PC-3 (cell line): Measurements from ENCODE around the gene MYO5C. TPM values are rescaled to one million over a fixed set of nuclear protein-coding genes. Genes with fewer than 3 reads are reported as not detected.

Experiments used
- ATAC-seq: fragments of 200-7000 bp; cut with Tn5 transposase; 2 replicates; pipeline ENCODE4 v1.9.1; 2020; ENCODE audit warnings: mild to moderate bottlenecking, moderate library complexity
- BruUV-seq: library from RNA; stranded (reverse); fragments of 400-500 nt; replicated peaks from 2 replicates; lab custom pipeline; 2021; lab: Mats Ljungman, UMichigan
- CTCF ChIA-PET: fragments of 300-600 bp; sonication (Branson Sonifier 250); formaldehyde crosslinking; loops from one replicate; lab custom pipeline; 2022; ENCODE audit warnings: antibody characterized with exemption; lab: Charles Lee
- POLR2A ChIA-PET: fragments of 300-600 bp; sonication (Branson Sonifier 250); formaldehyde crosslinking; loops from one replicate; lab custom pipeline; 2022; ENCODE audit warnings: antibody characterized with exemption; ENCODE audit not compliant: unreplicated experiment; lab: Charles Lee
- DNase-seq: peaks from one replicate; pipeline ENCODE4 v3.0.0-alpha.2; 2015
- H2AFZ ChIP-seq: fragments of 300-600 bp; sonication (generic); 2 replicates; pipeline ENCODE4 v1.6.0; 2016; ENCODE audit warnings: antibody characterized with exemption, low read length
- H3F3A ChIP-seq: fragments of 300-600 bp; sonication (generic); one replicate; pipeline ENCODE4 v1.6.0; 2017; ENCODE audit warnings: antibody characterized with exemption, low read length, control low read depth, mild to moderate bottlenecking; ENCODE audit not compliant: unreplicated experiment
- H3K27ac ChIP-seq: fragments of 300-600 bp; sonication (generic); 2 replicates; pipeline ENCODE4 v1.5.1; 2016; ENCODE audit warnings: mild to moderate bottlenecking, low read length
- H3K27me3 ChIP-seq: fragments of 300-600 bp; sonication (generic); 2 replicates; pipeline ENCODE4 v1.6.1; 2016; ENCODE audit warnings: low read length, mixed read lengths
- H3K36me3 ChIP-seq: fragments of 300-600 bp; sonication (generic); 2 replicates; pipeline ENCODE4 v1.6.1; 2016; ENCODE audit warnings: low read depth, mixed run types, low read length, mixed read lengths
- H3K4me1 ChIP-seq: fragments of 300-600 bp; sonication (generic); 2 replicates; pipeline ENCODE4 v1.5.1; 2016; ENCODE audit warnings: low read length; ENCODE audit not compliant: insufficient read depth
- H3K4me2 ChIP-seq: fragments of 300-600 bp; sonication (generic); 2 replicates; pipeline ENCODE4 v1.6.0; 2016; ENCODE audit warnings: low read length
- H3K4me3 ChIP-seq: fragments of 300-600 bp; sonication (generic); 2 replicates; pipeline ENCODE4 v1.5.1; 2016; ENCODE audit warnings: mild to moderate bottlenecking, low read length, mixed read lengths
- H3K79me2 ChIP-seq: fragments of 300-600 bp; sonication (generic); 2 replicates; pipeline ENCODE4 v1.6.1; 2017; ENCODE audit warnings: low read length, mixed read lengths
- H3K9ac ChIP-seq: fragments of 300-600 bp; sonication (generic); 2 replicates; pipeline ENCODE4 v1.6.0; 2016; ENCODE audit warnings: mild to moderate bottlenecking, low read length
- H3K9me2 ChIP-seq: fragments of 300-600 bp; sonication (generic); replicated peaks from 2 replicates; pipeline ENCODE4 v1.6.1; 2016; ENCODE audit warnings: mixed run types, low read length, mixed read lengths
- H3K9me3 ChIP-seq: fragments of 300-600 bp; sonication (generic); 2 replicates; pipeline ENCODE4 v1.6.1; 2016; ENCODE audit warnings: low read length, mixed read lengths
- H4K20me1 ChIP-seq: fragments of 300-600 bp; sonication (generic); 2 replicates; pipeline ENCODE4 v1.6.1; 2016; ENCODE audit warnings: low read length, mixed read lengths
- EZH2 ChIP-seq: fragments of 300-600 bp; sonication (generic); IDR thresholded peaks from one replicate; pipeline ENCODE4 v1.6.1; 2017; ENCODE audit warnings: antibody characterized with exemption, mild to moderate bottlenecking, low read length; ENCODE audit not compliant: unreplicated experiment
- EZH2phosphoT487 ChIP-seq: fragments of 300-600 bp; sonication (generic); IDR thresholded peaks from 2 replicates; pipeline ENCODE4 v1.6.1; 2018; ENCODE audit warnings: mild to moderate bottlenecking, antibody characterized with exemption, low read length, borderline replicate concordance
- intact Hi-C: fragments of 100-400 bp; cut with micrococcal nuclease; formaldehyde crosslinking; loops from 2 replicates; pipeline ENCODE4 v1.9.0; 2023
- total RNA-seq: library from RNA; depleted of rRNA; stranded (reverse); fragments of >200 nt; gene quantifications from 2 replicates; pipeline ENCODE4 v1.2.3, GENCODE V29; 2014
- TF ChIP-seq, protein P1 (sequence below): fragments of 300-600 bp; sonication (generic); conservative IDR thresholded peaks from 2 replicates; pipeline ENCODE4 v1.5.1; 2017; ENCODE audit warnings: antibody characterized with exemption, low read depth, mild to moderate bottlenecking, low read length

The MYO5C gene
- total RNA-seq, 1 experiment from 2014 or later = 17.7 TPM

DNA sequence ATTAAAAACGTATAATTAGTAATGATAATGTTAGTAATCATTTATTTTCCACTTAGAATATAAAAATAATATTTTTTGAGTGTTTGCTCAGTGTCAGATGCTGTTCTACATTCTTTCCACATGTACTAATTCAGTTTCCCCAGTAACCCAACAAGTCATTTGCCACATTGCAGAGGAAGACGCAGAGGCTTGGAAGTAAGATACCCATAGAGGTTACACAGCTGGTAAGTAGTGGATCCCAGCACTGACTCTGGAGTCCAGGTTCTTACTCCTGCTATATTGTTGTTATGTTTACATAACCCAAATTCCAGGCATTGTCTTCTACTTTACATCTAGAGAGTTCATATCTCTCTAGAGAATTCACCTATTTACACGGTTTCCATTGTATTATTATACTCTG is 48.2 kb upstream of the MYO5C start:
- POLR2A ChIA-PET = no interaction called here
- Histone ChIP-seq H2AFZ (no peak overlapping the region), H4K20me1 (no peaks in the 10 kb centered on the region), H3K9ac (no peak overlapping the region), H3K9me3 (no peaks in the 10 kb centered on the region), H3K79me2 (no peaks in the 10 kb centered on the region), H3K4me1 (peaks cover 3% of the 10 kb centered on the region), H3K4me2 (no peak overlapping the region), H3F3A (no peaks in the 10 kb centered on the region), H3K9me2 (no peaks in the 10 kb centered on the region), H3K27ac (no peak overlapping the region), H3K4me3 (no peak overlapping the region), H3K36me3 (0 out of 2 replicates have a peak, but pooled peaks cover 3% of the 10 kb centered on the region), H3K27me3 (no peaks in the 10 kb centered on the region)
- no TSS peak for BruUV-seq
- no peak for ATAC-seq
- CTCF ChIA-PET = no interaction called here
- TF ChIP-seq, protein P1, sequence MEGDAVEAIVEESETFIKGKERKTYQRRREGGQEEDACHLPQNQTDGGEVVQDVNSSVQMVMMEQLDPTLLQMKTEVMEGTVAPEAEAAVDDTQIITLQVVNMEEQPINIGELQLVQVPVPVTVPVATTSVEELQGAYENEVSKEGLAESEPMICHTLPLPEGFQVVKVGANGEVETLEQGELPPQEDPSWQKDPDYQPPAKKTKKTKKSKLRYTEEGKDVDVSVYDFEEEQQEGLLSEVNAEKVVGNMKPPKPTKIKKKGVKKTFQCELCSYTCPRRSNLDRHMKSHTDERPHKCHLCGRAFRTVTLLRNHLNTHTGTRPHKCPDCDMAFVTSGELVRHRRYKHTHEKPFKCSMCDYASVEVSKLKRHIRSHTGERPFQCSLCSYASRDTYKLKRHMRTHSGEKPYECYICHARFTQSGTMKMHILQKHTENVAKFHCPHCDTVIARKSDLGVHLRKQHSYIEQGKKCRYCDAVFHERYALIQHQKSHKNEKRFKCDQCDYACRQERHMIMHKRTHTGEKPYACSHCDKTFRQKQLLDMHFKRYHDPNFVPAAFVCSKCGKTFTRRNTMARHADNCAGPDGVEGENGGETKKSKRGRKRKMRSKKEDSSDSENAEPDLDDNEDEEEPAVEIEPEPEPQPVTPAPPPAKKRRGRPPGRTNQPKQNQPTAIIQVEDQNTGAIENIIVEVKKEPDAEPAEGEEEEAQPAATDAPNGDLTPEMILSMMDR = no peak
- no peak for TF ChIP-seq EZH2phosphoT487
- no peak for TF ChIP-seq EZH2
- no peak for DNase-seq
- intact Hi-C loops = no loop called here

DNA sequence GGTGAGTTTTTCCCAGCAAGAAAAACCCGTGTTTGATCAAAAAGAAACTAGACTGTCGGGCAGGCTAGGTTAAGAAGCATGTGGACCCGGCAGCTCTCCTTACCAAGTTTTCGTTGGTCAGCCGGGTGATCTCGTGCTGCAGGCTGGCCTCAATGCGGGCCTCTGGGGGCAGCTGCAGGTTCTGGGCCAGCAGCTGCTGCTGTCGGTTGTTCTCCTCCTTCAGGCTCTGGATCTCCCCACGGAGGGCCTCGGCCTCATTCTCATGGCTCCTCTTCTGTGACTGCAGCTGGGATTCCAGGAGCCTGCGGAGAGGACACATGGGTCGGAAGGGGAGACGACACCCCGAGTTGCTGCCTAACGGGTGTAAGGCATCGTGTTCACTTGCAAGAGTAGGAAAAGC is 44.5 kb upstream of the MYO5C start:
- no TSS peak for BruUV-seq
- Histone ChIP-seq H4K20me1 (no peaks in the 10 kb centered on the region), H3K9ac (no peak overlapping the region), H3K4me3 (no peak overlapping the region), H3K79me2 (no peaks in the 10 kb centered on the region), H3K4me2 (no peak overlapping the region), H2AFZ (no peak overlapping the region), H3K9me2 (no peaks in the 10 kb centered on the region), H3K36me3 (no peaks in the 10 kb centered on the region), H3K27me3 (no peaks in the 10 kb centered on the region), H3F3A (no peaks in the 10 kb centered on the region), H3K9me3 (no peaks in the 10 kb centered on the region), H3K4me1 (peaks cover 40% of the 10 kb centered on the region), H3K27ac (no peak overlapping the region)
- ATAC-seq = no peak
- POLR2A ChIA-PET = no interaction called here
- DNase-seq = no peak
- no peak for TF ChIP-seq EZH2phosphoT487
- TF ChIP-seq EZH2 = no peak
- TF ChIP-seq, protein P1 = no peak
- CTCF ChIA-PET = no interaction called here
- intact Hi-C loops = no loop called here

DNA sequence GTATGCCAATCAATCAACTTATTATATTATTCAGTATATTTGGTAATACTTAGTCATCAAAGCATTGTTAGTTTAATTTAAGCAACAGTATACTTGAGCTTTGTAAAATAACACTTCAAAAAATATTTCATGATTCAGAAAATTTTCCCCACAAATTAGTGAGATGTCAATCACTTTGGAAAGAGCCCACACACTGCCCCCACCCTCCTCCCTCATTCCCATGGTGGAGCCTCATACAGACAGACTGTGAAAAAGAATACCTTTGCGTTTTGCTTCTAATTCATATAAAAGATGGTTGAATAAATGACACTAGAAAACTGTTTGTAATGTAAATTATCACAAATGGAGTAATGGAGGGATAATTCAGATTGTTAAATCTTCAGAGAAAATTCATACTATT is 43.3 kb upstream of the MYO5C start:
- BruUV-seq = no TSS peak
- Histone ChIP-seq H3K9me3 (no peaks in the 10 kb centered on the region), H3K27me3 (no peaks in the 10 kb centered on the region), H3K79me2 (no peaks in the 10 kb centered on the region), H4K20me1 (no peaks in the 10 kb centered on the region), H3K4me1 (peaks cover 49% of the 10 kb centered on the region), H3K36me3 (no peaks in the 10 kb centered on the region), H2AFZ (no peak overlapping the region), H3K4me3 (no peak overlapping the region), H3K27ac (no peak overlapping the region), H3K4me2 (no peak overlapping the region), H3K9me2 (no peaks in the 10 kb centered on the region), H3F3A (peaks cover 5% of the 10 kb centered on the region), H3K9ac (no peak overlapping the region)
- TF ChIP-seq EZH2phosphoT487 (no peak), EZH2 (no peak)
- TF ChIP-seq, protein P1 = no peak
- ChIA-PET POLR2A (no interaction called here), CTCF (no interaction called here)
- ATAC-seq = no peak
- no peak for DNase-seq
- intact Hi-C loops = no loop called here
